ENCODE data around the gene MACROD2. TPM values are rescaled to one million over a fixed set of nuclear protein-coding genes. Genes with fewer than 3 reads are reported as not detected.

The MACROD2 gene
- total and polyA plus RNA-seq, 2 donors (not counting 1 experiment from before 2014, with no cell fraction given) = 5.3 to 6.7 TPM

GRCh38 chr20:15060265-15061060 is 1065.1 kb downstream of the MACROD2 start:
- ATAC-seq (ENCODE audit: low read depth) (no peak), DNase-seq (no peak)
- Mint-ChIP-seq H3K9me3 (ENCODE audit: insufficient read depth) (no peaks in the 10 kb centered on the region), H3K27me3 (peaks cover 17% of the 10 kb centered on the region), H3K4me1 (no peaks in the 10 kb centered on the region), H3K4me3 (no peak overlapping the region), H3K27ac (no peak overlapping the region)
- Histone ChIP-seq H3K4me1 (ENCODE audit: control insufficient read depth in 2 of 2, insufficient read depth in 2 of 2, low read length in 2 of 2) (no peaks in the 10 kb centered on the region), H3K4me2 (replicated peaks; ENCODE audit: low read depth, low read length, poor library complexity, severe bottlenecking) (no peak overlapping the region), H3K79me2 (ENCODE audit: control insufficient read depth, insufficient read depth, low read length) (no peaks in the 10 kb centered on the region), H3K4me3 (ENCODE audit: control extremely low read depth in 1 of 5, extremely low read depth in 1 of 5, insufficient read depth in 1 of 5, low read depth in 2 of 5, low read length in 4 of 5) (no peak overlapping the region), H3K9me3 (ENCODE audit: control extremely low read depth in 1 of 3, control insufficient read depth in 2 of 3, insufficient read depth in 1 of 3, low read length in 2 of 3) (no peaks in the 10 kb centered on the region), H3K27ac (ENCODE audit: low read length in 2 of 2) (no peak overlapping the region), H2AFZ (ENCODE audit: insufficient read depth, low read depth, low read length, poor library complexity, severe bottlenecking) (no peak overlapping the region), H3K9ac (ENCODE audit: low read length) (no peak overlapping the region), H3K36me3 (replicated peaks in 1 of 2; ENCODE audit: control extremely low read depth in 1 of 2, control insufficient read depth in 1 of 2, extremely low read depth in 1 of 2, insufficient read depth in 2 of 2, low read length in 1 of 2) (no peaks in the 10 kb centered on the region), H4K20me1 (ENCODE audit: control insufficient read depth, insufficient read depth, low read length, poor library complexity, severe bottlenecking) (no peaks in the 10 kb centered on the region), H3K27me3 (replicated peaks in 1 of 4; ENCODE audit: control extremely low read depth in 1 of 4, control insufficient read depth in 3 of 4, insufficient read depth in 4 of 4, low read length in 3 of 4) (no peaks in the 10 kb centered on the region)
- intact Hi-C loops (cut with micrococcal nuclease) = no loop called here
- 82% methylated on average over 7 of the region's 8 CpGs for WGBS (ENCODE audit: insufficient coverage)
- ChIA-PET POLR2A (no interaction called here), CTCF (no interaction called here)
- TF ChIP-seq CTCF (IDR thresholded peaks at IDR 0.05) (no peak), EZH2 (IDR thresholded peaks at IDR 0.05; ENCODE audit: borderline replicate concordance, insufficient read depth, low read depth, low read length, poor library complexity, severe bottlenecking) (no peak)

GRCh38 chr20:15061061-15061430 is 1065.7 kb downstream of the MACROD2 start:
- no peak overlapping the region for H3K9ac ChIP-seq (ENCODE audit: low read length)
- Mint-ChIP-seq H3K27ac (no peak overlapping the region), H3K4me3 (no peak overlapping the region), H3K9me3 (ENCODE audit: insufficient read depth) (no peaks in the 10 kb centered on the region), H3K27me3 (peaks cover 16% of the 10 kb centered on the region), H3K4me1 (no peaks in the 10 kb centered on the region)
- no peaks in the 10 kb centered on the region for H3K27me3 ChIP-seq (replicated peaks in 1 of 4; ENCODE audit: control extremely low read depth in 1 of 4, control insufficient read depth in 3 of 4, insufficient read depth in 4 of 4, low read length in 3 of 4)
- intact Hi-C loops (cut with micrococcal nuclease) = no loop called here
- H3K4me2 ChIP-seq (replicated peaks; ENCODE audit: low read depth, low read length, poor library complexity, severe bottlenecking) = no peak overlapping the region
- DNase-seq (no peak), ATAC-seq (ENCODE audit: low read depth) (no peak)
- no peak overlapping the region for H3K4me3 ChIP-seq (ENCODE audit: control extremely low read depth in 1 of 5, extremely low read depth in 1 of 5, insufficient read depth in 1 of 5, low read depth in 2 of 5, low read length in 4 of 5)
- 84% methylated on average over 2 of the region's 2 CpGs for WGBS (ENCODE audit: insufficient coverage)
- no peaks in the 10 kb centered on the region for H4K20me1 ChIP-seq (ENCODE audit: control insufficient read depth, insufficient read depth, low read length, poor library complexity, severe bottlenecking)
- POLR2A ChIA-PET = no interaction called here
- no peak for TF ChIP-seq CTCF (IDR thresholded peaks at IDR 0.05)
- TF ChIP-seq EZH2 (IDR thresholded peaks at IDR 0.05; ENCODE audit: borderline replicate concordance, insufficient read depth, low read depth, low read length, poor library complexity, severe bottlenecking) = no peak
- no peaks in the 10 kb centered on the region for H3K79me2 ChIP-seq (ENCODE audit: control insufficient read depth, insufficient read depth, low read length)
- CTCF ChIA-PET = no interaction called here
- H2AFZ ChIP-seq (ENCODE audit: insufficient read depth, low read depth, low read length, poor library complexity, severe bottlenecking) = no peak overlapping the region
- H3K9me3 ChIP-seq (ENCODE audit: control extremely low read depth in 1 of 3, control insufficient read depth in 2 of 3, insufficient read depth in 1 of 3, low read length in 2 of 3) = no peaks in the 10 kb centered on the region
- H3K36me3 ChIP-seq (replicated peaks in 1 of 2; ENCODE audit: control extremely low read depth in 1 of 2, control insufficient read depth in 1 of 2, extremely low read depth in 1 of 2, insufficient read depth in 2 of 2, low read length in 1 of 2) = no peaks in the 10 kb centered on the region
- no peaks in the 10 kb centered on the region for H3K4me1 ChIP-seq (ENCODE audit: control insufficient read depth in 2 of 2, insufficient read depth in 2 of 2, low read length in 2 of 2)
- H3K27ac ChIP-seq (ENCODE audit: low read length in 2 of 2) = no peak overlapping the region
